Cardiac muscle cell (in vitro differentiated cells and primary cell): ENCODE data around the gene MAEA. TPM values are rescaled to one million over a fixed set of nuclear protein-coding genes. Genes with fewer than 3 reads are reported as not detected.

Experiments used
- DNase-seq, 2 donors: peaks; one replicate each; pipeline versions ENCODE4 v3.0.0 to v3.0.0-alpha.2; 2010 to 2017; ENCODE audit warnings: low read depth in 1 of 2, low spot score in 1 of 2
- H3K27ac ChIP-seq: fragments of 200-600 bp; sonication (generic); 2 replicates; pipeline ENCODE4 v1.5.1; 2016
- H3K27me3 ChIP-seq: fragments of 200-600 bp; sonication (generic); 2 replicates; pipeline ENCODE4 v1.6.0; 2016; ENCODE audit warnings: control low read depth
- H3K36me3 ChIP-seq: fragments of 200-600 bp; sonication (generic); 2 replicates; pipeline ENCODE4 v1.5.1; 2016; ENCODE audit warnings: control low read depth
- H3K4me1 ChIP-seq: fragments of 200-600 bp; sonication (generic); 2 replicates; pipeline ENCODE4 v1.8.1; 2017; ENCODE audit warnings: low read depth, mild to moderate bottlenecking, mixed run types
- H3K4me3 ChIP-seq: fragments of 200-600 bp; sonication (generic); 2 replicates; pipeline ENCODE4 v1.5.1; 2016; ENCODE audit warnings: mild to moderate bottlenecking
- H3K9me3 ChIP-seq: fragments of 200-600 bp; sonication (generic); 2 replicates; pipeline ENCODE4 v1.5.1; 2017; ENCODE audit warnings: low read depth, mild to moderate bottlenecking, control low read depth
- polyA plus RNA-seq: library from polyadenylated mRNA; unstranded; fragments of >200 nt; fragmentation: Nextera tagmentation; extraction: Ambion mirVana; gene quantifications from 2 replicates; pipeline ENCODE4 v1.2.1, GENCODE V29; 2016
- total RNA-seq: library from RNA; depleted of rRNA; stranded (reverse); fragments of >200 nt; gene quantifications from 2 replicates; pipeline ENCODE4 v1.2.3, GENCODE V29; 2016
- TF ChIP-seq, protein P1 (sequence below): IDR thresholded peaks from 2 replicates; pipeline ENCODE4 v1.5.1; 2012; ENCODE audit warnings: low read depth, mild to moderate bottlenecking, low read length

Gene MAEA
- total and polyA plus RNA-seq, 2 experiments from 2014 or later, result 76.8 to 85.0 TPM

DNA sequence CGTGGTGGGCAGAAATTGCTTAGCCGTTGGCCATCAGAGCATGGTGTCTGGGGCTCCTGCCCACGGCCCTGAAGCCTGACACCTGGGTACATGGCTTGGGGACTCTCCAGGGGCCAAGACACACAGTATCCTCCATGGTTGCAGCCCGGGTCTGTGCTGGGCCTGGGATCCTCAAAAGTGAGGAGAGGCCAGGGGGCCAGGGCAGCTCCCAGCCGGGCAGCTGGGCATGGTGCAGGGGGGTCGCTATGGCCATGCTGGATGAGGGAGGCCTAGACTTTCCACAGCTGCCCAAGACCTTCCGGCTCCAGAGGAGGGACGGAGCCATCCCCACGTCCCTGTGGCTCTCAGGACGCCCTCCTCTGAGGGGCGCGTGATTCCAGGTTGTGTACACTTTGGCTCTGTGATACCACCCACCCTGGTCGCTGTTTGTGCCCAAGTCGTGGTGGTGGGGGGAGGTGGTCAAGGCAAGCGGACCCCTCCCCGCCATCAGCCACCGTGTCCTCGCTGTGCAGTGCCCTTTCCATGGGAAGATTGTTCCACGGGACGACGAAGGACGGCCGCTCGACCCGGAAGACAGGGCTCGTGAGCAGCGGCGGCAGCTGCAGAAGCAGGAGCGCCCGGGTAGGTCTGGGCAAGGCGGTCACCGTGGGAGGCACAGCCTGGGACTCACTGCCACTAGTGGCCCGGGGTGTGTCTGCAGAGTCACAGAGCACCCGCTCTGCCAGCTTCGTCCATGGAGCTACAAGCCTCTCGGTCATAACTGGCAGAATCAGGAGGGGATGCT lies 90.9 kb downstream of the MAEA start:
- Histone ChIP-seq H3K27ac (no peak overlapping the region), H3K27me3 (no peaks in the 10 kb centered on the region), H3K4me3 (no peak overlapping the region), H3K4me1 (no peaks in the 10 kb centered on the region), H3K9me3 (no peaks in the 10 kb centered on the region), H3K36me3 (no peaks in the 10 kb centered on the region)
- DNase-seq, result no peak
- TF ChIP-seq, protein P1, sequence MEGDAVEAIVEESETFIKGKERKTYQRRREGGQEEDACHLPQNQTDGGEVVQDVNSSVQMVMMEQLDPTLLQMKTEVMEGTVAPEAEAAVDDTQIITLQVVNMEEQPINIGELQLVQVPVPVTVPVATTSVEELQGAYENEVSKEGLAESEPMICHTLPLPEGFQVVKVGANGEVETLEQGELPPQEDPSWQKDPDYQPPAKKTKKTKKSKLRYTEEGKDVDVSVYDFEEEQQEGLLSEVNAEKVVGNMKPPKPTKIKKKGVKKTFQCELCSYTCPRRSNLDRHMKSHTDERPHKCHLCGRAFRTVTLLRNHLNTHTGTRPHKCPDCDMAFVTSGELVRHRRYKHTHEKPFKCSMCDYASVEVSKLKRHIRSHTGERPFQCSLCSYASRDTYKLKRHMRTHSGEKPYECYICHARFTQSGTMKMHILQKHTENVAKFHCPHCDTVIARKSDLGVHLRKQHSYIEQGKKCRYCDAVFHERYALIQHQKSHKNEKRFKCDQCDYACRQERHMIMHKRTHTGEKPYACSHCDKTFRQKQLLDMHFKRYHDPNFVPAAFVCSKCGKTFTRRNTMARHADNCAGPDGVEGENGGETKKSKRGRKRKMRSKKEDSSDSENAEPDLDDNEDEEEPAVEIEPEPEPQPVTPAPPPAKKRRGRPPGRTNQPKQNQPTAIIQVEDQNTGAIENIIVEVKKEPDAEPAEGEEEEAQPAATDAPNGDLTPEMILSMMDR, result no peak

GRCh38 chr4:1381181-1381621 lies 91.5 kb downstream of the MAEA start:
- no peak overlapping the region for H3K4me3 ChIP-seq
- no peak for DNase-seq
- H3K27me3 ChIP-seq, result no peaks in the 10 kb centered on the region
- H3K36me3 ChIP-seq, result no peaks in the 10 kb centered on the region
- no peaks in the 10 kb centered on the region for H3K4me1 ChIP-seq
- H3K27ac ChIP-seq, result no peak overlapping the region
- H3K9me3 ChIP-seq, result no peaks in the 10 kb centered on the region
- TF ChIP-seq, protein P1, result no peak

DNA sequence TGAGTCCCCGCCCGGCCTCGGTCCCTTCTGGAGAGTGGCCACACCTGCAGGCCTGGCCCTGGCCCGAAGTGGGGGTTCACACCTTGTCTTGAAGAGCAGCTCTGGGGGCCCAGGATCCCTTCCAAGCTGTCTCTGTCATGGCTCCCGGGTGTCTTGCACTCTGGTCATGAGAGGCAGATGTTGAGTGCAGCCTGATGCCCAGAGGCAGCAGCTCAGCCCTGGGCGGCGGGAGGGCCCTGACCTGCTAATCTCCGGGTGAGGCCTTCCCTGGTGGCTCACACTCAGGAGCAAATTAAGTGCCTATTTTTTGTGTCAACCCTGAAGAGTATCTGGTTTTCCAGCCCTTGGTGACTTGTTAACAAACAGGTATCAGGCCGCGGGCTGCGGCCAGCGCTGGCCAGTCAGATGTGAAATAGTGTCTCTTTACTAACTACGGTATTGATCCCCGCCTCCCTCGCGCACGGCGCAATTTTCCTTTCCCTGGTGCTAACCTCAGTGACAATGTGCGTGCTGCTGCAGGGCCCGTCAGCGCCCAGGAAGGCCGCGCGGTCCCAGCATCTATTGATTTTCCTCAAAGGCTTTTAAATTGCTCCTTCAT lies 92.4 kb downstream of the MAEA start:
- DNase-seq, result no peak
- H3K4me1 ChIP-seq, result no peaks in the 10 kb centered on the region
- no peaks in the 10 kb centered on the region for H3K27me3 ChIP-seq
- H3K4me3 ChIP-seq, result no peak overlapping the region
- H3K36me3 ChIP-seq, result no peaks in the 10 kb centered on the region
- no peak overlapping the region for H3K27ac ChIP-seq
- no peaks in the 10 kb centered on the region for H3K9me3 ChIP-seq
- TF ChIP-seq, protein P1, result no peak

GRCh38 chr4:1382776-1383727 lies 93.4 kb downstream of the MAEA start:
- TF ChIP-seq, protein P1, result no peak
- no peaks in the 10 kb centered on the region for H3K9me3 ChIP-seq
- H3K4me1 ChIP-seq, result no peaks in the 10 kb centered on the region
- H3K4me3 ChIP-seq, result no peak overlapping the region
- H3K36me3 ChIP-seq, result no peaks in the 10 kb centered on the region
- no peak for DNase-seq
- no peaks in the 10 kb centered on the region for H3K27me3 ChIP-seq
- H3K27ac ChIP-seq, result no peak overlapping the region
